ENCODE measurements around the gene COL3A1. TPM values are rescaled to one million over a fixed set of nuclear protein-coding genes. Genes with fewer than 3 reads are reported as not detected.

COL3A1 gene
- total and polyA plus RNA-seq, 9 of the 15 experiments (the other 6 are each of a cell fraction or from before 2014, with no cell fraction given) = 0.01 to 0.71 (median 0.07) TPM; not detected in 2

DNA sequence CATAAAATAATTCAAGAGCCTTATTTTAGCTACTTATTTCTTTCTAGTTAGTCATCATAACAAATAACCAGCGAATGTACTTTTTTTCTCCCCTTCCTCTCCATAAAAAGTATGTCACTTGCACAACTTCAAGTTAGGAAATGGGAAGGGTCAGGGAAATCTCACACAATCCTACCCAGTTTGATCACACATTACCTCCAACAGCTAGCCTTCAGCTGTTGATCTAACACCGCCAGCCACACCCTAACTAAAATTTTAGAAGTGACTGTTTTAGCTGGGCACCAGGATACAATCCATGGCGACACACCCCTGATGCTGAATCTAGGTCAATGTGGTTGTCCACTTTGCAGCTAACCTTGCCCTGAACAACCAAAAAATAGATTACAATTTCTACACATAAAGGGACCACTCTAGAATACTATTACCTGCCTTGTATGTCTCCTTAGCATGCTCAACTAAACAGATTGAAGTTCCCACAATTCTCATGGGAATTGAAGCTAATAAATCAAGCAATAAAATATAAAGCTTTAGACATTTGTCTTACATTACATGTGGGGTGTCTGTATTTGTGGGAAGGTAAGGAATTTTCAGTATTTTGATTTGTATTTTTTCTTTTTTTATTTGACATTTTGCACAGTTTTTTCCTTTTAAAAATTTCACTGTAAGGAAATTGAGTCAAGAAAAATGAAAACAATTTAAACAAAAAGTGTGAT is 7.3 kb upstream of the COL3A1 start (continued):
- TF ChIP-seq, protein P1, sequence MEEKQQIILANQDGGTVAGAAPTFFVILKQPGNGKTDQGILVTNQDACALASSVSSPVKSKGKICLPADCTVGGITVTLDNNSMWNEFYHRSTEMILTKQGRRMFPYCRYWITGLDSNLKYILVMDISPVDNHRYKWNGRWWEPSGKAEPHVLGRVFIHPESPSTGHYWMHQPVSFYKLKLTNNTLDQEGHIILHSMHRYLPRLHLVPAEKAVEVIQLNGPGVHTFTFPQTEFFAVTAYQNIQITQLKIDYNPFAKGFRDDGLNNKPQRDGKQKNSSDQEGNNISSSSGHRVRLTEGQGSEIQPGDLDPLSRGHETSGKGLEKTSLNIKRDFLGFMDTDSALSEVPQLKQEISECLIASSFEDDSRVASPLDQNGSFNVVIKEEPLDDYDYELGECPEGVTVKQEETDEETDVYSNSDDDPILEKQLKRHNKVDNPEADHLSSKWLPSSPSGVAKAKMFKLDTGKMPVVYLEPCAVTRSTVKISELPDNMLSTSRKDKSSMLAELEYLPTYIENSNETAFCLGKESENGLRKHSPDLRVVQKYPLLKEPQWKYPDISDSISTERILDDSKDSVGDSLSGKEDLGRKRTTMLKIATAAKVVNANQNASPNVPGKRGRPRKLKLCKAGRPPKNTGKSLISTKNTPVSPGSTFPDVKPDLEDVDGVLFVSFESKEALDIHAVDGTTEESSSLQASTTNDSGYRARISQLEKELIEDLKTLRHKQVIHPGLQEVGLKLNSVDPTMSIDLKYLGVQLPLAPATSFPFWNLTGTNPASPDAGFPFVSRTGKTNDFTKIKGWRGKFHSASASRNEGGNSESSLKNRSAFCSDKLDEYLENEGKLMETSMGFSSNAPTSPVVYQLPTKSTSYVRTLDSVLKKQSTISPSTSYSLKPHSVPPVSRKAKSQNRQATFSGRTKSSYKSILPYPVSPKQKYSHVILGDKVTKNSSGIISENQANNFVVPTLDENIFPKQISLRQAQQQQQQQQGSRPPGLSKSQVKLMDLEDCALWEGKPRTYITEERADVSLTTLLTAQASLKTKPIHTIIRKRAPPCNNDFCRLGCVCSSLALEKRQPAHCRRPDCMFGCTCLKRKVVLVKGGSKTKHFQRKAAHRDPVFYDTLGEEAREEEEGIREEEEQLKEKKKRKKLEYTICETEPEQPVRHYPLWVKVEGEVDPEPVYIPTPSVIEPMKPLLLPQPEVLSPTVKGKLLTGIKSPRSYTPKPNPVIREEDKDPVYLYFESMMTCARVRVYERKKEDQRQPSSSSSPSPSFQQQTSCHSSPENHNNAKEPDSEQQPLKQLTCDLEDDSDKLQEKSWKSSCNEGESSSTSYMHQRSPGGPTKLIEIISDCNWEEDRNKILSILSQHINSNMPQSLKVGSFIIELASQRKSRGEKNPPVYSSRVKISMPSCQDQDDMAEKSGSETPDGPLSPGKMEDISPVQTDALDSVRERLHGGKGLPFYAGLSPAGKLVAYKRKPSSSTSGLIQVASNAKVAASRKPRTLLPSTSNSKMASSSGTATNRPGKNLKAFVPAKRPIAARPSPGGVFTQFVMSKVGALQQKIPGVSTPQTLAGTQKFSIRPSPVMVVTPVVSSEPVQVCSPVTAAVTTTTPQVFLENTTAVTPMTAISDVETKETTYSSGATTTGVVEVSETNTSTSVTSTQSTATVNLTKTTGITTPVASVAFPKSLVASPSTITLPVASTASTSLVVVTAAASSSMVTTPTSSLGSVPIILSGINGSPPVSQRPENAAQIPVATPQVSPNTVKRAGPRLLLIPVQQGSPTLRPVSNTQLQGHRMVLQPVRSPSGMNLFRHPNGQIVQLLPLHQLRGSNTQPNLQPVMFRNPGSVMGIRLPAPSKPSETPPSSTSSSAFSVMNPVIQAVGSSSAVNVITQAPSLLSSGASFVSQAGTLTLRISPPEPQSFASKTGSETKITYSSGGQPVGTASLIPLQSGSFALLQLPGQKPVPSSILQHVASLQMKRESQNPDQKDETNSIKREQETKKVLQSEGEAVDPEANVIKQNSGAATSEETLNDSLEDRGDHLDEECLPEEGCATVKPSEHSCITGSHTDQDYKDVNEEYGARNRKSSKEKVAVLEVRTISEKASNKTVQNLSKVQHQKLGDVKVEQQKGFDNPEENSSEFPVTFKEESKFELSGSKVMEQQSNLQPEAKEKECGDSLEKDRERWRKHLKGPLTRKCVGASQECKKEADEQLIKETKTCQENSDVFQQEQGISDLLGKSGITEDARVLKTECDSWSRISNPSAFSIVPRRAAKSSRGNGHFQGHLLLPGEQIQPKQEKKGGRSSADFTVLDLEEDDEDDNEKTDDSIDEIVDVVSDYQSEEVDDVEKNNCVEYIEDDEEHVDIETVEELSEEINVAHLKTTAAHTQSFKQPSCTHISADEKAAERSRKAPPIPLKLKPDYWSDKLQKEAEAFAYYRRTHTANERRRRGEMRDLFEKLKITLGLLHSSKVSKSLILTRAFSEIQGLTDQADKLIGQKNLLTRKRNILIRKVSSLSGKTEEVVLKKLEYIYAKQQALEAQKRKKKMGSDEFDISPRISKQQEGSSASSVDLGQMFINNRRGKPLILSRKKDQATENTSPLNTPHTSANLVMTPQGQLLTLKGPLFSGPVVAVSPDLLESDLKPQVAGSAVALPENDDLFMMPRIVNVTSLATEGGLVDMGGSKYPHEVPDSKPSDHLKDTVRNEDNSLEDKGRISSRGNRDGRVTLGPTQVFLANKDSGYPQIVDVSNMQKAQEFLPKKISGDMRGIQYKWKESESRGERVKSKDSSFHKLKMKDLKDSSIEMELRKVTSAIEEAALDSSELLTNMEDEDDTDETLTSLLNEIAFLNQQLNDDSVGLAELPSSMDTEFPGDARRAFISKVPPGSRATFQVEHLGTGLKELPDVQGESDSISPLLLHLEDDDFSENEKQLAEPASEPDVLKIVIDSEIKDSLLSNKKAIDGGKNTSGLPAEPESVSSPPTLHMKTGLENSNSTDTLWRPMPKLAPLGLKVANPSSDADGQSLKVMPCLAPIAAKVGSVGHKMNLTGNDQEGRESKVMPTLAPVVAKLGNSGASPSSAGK (IDR thresholded peaks at IDR 0.05) = no peak
- TF ChIP-seq CREM (IDR thresholded peaks at IDR 0.05; ENCODE audit: low read depth) = no peak
- TF ChIP-seq CHD1 (IDR thresholded peaks at IDR 0.05; ENCODE audit: low read length) = no peak
- no peak for TF ChIP-seq RFX7 (CRISPR knock-in tag; IDR thresholded peaks at IDR 0.05)
